Measurements from ENCODE around the gene SPATA13. TPM values are rescaled to one million over a fixed set of nuclear protein-coding genes. Genes with fewer than 3 reads are reported as not detected.
A peak's percentile ranks its signal among the peaks of the same experiment; 100 is the strongest.

SPATA13 gene
- total RNA-seq, 1 experiment from 2014 or later = 21.4 TPM

DNA sequence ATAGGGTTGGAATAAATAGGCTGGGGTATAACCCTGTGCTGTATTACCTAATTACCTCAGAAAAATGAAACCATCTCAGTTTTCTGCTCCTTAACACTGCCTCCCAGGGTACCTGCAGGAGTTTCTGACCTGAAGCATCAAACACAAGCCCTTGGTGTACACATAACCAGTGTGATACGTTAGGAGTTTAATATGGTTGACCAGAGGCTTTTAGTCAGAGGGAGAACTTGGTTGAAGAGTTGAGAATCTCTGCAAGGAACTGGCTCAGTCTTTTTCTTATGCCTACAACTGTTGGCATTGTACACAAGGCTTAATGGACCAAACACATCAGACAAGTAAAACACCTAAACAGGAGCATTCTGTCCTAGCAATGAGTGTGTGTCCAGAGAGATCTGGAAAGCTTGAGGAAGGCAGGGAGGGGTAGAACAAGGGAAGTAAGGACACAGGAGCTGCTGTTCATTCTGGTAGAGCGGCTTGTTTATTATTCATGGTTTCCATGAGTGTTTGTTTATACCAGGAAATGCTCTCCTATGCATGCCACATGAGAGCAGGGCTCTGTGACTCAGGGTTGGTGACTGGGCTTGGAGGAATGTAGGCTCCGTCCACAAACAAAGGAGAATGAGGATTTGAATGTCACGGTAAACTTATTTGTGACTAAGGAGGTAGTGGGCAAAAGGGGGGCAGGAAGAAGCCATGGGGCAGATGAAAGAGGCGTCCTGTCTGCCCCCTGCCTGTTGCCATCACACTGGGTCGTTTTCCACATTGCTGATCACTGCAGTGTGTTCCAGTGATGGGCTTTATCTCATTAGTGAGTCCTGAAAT lies 11.9 kb upstream of the SPATA13 start (continued):
- peak; percentile 55 for TF ChIP-seq ZBTB33 (IDR thresholded peaks at IDR 0.05; ENCODE audit: extremely low read depth, insufficient replicate concordance, low read length)
- TF ChIP-seq RAD21 (IDR thresholded peaks at IDR 0.05; ENCODE audit: low read depth) = peak; percentile 34
- peak; percentile 75 for TF ChIP-seq CEBPB (IDR thresholded peaks at IDR 0.05; ENCODE audit: low read depth)
- peak; percentile 71 for TF ChIP-seq SIN3A (IDR thresholded peaks at IDR 0.05; ENCODE audit: low read depth)
- TF ChIP-seq CBX3 (IDR thresholded peaks at IDR 0.05; ENCODE audit: low read depth) = peak; percentile 97

DNA sequence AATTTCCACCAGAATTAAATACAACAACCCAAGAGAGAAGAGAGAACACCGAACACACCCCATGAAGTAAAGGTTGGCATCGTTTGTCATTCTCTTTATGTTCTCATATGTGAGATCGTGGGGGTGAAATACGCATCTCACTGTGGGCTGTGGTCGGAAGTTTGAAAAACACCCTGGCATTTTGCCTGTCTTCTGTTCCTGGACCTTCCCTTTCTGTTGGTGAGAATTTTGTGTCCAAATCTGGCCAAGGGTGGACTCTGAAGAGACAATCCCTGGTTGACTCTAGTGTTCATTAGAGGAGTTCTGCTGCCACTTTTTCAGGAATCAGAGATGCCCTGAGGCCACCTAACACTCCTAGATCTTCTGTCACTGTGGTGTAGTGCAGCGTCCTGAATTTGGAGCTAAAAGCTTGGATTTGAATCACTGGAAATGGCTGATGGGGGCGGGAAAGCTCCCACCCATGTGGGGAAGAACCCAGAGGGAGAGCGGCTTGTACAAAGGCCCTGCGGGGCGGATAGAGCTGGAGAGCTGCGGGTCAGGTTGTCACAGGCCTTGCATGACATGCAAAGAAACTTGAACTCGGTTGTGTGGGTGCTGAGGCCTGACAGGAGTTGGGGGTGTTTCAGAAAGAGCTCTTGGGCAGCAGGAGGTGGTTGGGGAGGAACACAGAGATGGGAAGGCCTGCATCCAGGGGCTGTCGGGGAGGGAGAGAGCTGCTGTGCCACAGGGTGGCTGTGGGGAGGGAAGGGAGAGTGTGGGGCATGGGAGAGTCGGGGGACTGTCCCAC lies 11.1 kb upstream of the SPATA13 start:
- ATAC-seq (peak; percentile 24), DNase-seq (ENCODE audit: low read depth, low spot score) (no peak)
- Histone ChIP-seq H3K4me2 (ENCODE audit: low read length) (peak overlapping the region; percentile 85), H3K79me2 (ENCODE audit: insufficient read depth, low read length) (no peaks in the 10 kb centered on the region), H3K9me2 (ENCODE audit: insufficient read depth) (no peaks in the 10 kb centered on the region), H3K4me1 (ENCODE audit: control insufficient read depth in 1 of 2, insufficient read depth in 2 of 2, low read length in 2 of 2) (peaks cover 22 to 40% of the 10 kb centered on the region in 2 experiments), H3K27me3 (ENCODE audit: insufficient read depth, low read length) (no peaks in the 10 kb centered on the region), H2AFZ (ENCODE audit: low read depth, low read length, poor library complexity, severe bottlenecking) (no peak overlapping the region), H3K27ac (ENCODE audit: low read depth, low read length) (peak overlapping the region; percentile 70), H3K9me3 (ENCODE audit: control insufficient read depth in 1 of 2, insufficient read depth in 1 of 2, low read depth in 1 of 2, low read length in 2 of 2) (no peaks in the 10 kb centered on the region), H3K9ac (ENCODE audit: low read length) (peak overlapping the region; percentile 55), H3K36me3 (ENCODE audit: control insufficient read depth in 1 of 2, insufficient read depth in 2 of 2, low read length in 2 of 2) (no peaks in the 10 kb centered on the region), H3K4me3 (replicated peaks in 1 of 2; ENCODE audit: low read depth in 1 of 2, low read length in 2 of 2) (peak overlapping the region; percentile 2 to 28), H4K20me1 (ENCODE audit: insufficient read depth) (no peaks in the 10 kb centered on the region)
- TSS peak; percentile 91 for BruUV-seq (replicated peaks)
- ChIA-PET CTCF (no interaction called here), POLR2A (interaction anchor here (0.9 to 3.0 kb wide), 2 partner anchors 9 to 11 kb away, joined by 4 to 15 read pairs; partner anchors contain the start of gene SPATA13), RAD21 (ENCODE audit: low non-redundant PET in 1 of 2, low total read pairs in 2 of 2, uncharacterized antibody in 2 of 2, unreplicated experiment in 2 of 2) (no interaction called here)
- intact Hi-C loops (cut with micrococcal nuclease) = loop anchor here (10.0 kb wide), 1 partner anchor 95 kb away; no protein-coding TSS in a partner anchor
- TF ChIP-seq REST (IDR thresholded peaks at IDR 0.05; ENCODE audit: low read depth) (no peak), ELF1 (IDR thresholded peaks at IDR 0.05; ENCODE audit: borderline replicate concordance, low read depth) (no peak), SP1 (IDR thresholded peaks at IDR 0.05; ENCODE audit: low read depth) (no peak), ZNF274 (IDR thresholded peaks at IDR 0.05; ENCODE audit: low read depth, low read length) (no peak), EZH2phosphoT487 (IDR thresholded peaks at IDR 0.05; ENCODE audit: borderline replicate concordance) (no peak), RAD21 (IDR thresholded peaks at IDR 0.05; ENCODE audit: low read depth) (no peak), SRF (IDR thresholded peaks at IDR 0.05; ENCODE audit: low read depth) (no peak), ZFX (IDR thresholded peaks at IDR 0.05) (no peak)
- TF ChIP-seq, protein P1, sequence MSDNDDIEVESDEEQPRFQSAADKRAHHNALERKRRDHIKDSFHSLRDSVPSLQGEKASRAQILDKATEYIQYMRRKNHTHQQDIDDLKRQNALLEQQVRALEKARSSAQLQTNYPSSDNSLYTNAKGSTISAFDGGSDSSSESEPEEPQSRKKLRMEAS (IDR thresholded peaks at IDR 0.05) = no peak
- TF ChIP-seq, protein P2, sequence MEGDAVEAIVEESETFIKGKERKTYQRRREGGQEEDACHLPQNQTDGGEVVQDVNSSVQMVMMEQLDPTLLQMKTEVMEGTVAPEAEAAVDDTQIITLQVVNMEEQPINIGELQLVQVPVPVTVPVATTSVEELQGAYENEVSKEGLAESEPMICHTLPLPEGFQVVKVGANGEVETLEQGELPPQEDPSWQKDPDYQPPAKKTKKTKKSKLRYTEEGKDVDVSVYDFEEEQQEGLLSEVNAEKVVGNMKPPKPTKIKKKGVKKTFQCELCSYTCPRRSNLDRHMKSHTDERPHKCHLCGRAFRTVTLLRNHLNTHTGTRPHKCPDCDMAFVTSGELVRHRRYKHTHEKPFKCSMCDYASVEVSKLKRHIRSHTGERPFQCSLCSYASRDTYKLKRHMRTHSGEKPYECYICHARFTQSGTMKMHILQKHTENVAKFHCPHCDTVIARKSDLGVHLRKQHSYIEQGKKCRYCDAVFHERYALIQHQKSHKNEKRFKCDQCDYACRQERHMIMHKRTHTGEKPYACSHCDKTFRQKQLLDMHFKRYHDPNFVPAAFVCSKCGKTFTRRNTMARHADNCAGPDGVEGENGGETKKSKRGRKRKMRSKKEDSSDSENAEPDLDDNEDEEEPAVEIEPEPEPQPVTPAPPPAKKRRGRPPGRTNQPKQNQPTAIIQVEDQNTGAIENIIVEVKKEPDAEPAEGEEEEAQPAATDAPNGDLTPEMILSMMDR (IDR thresholded peaks at IDR 0.05 in 2 of 3, conservative IDR thresholded peaks at IDR 0.05 in 1 of 3; ENCODE audit: borderline replicate concordance in 1 of 3, insufficient read depth in 1 of 3, low read depth in 2 of 3, low read length in 2 of 3) = no peak

Data from HCT116 (cell line).